SK-N-SH (cell line): Measurements from ENCODE around the gene TRIM44. TPM values are rescaled to one million over a fixed set of nuclear protein-coding genes. Genes with fewer than 3 reads are reported as not detected.

Experiments used
- CTCF ChIA-PET: fragments of 300-600, 350-600 bp; formaldehyde crosslinking; extraction: SDS; loops from one replicate; lab custom pipeline; 2021; lab: Yijun Ruan, JAX
- POLR2A ChIA-PET: fragments of 350-600 bp; sonication (Branson Sonifier 250); formaldehyde crosslinking; extraction: SDS; loops from one replicate; lab custom pipeline; 2020; ENCODE audit warnings: antibody characterized with exemption, inconsistent platforms; lab: Yijun Ruan, JAX
- DNase-seq: peaks from one replicate; pipeline ENCODE4 v3.0.0; 2012
- H2AFZ ChIP-seq: fragments of 200-600 bp; sonication (generic); 2 replicates; pipeline ENCODE4 v1.8.1; 2016; ENCODE audit warnings: antibody characterized with exemption, mild to moderate bottlenecking, low read depth
- H3F3A ChIP-seq: fragments of 200-600 bp; sonication (generic); replicated peaks from 2 replicates; pipeline ENCODE3; 2016; ENCODE audit warnings: antibody characterized with exemption, mild to moderate bottlenecking; ENCODE audit not compliant: insufficient read depth
- H3K27ac ChIP-seq, 2 experiments: fragments of 200-500 bp in 1 of 2; fragments of 200-600 bp in 1 of 2; sonication (Bioruptor generic) in 1 of 2; sonication (generic), shearing (Covaris generic) in 1 of 2; 2 replicates each; pipeline versions ENCODE4 v1.5.1 to v1.6.1; 2014 to 2016; ENCODE audit warnings: low read depth in 2 of 2, inconsistent platforms in 1 of 2, low read length in 1 of 2, mild to moderate bottlenecking in 1 of 2, mixed read lengths in 1 of 2
- H3K27me3 ChIP-seq: fragments of 200-600 bp; sonication (generic), shearing (Covaris generic); 2 replicates; pipeline ENCODE4 v1.6.1; 2016; ENCODE audit warnings: mixed run types; ENCODE audit not compliant: insufficient read depth
- H3K36me3 ChIP-seq, 2 experiments: fragments of 200-500 bp in 1 of 2; fragments of 200-600 bp in 1 of 2; sonication (Bioruptor generic) in 1 of 2; sonication (generic) in 1 of 2; replicated peaks in 1 of 2; 2 replicates each; pipeline versions ENCODE3 to v1.5.1; 2014 to 2016; ENCODE audit warnings: low read length in 1 of 2, mild to moderate bottlenecking in 1 of 2; ENCODE audit not compliant: insufficient read depth in 2 of 2, control insufficient read depth in 1 of 2
- H3K4me1 ChIP-seq, 2 experiments: fragments of 200-500 bp in 1 of 2; fragments of 200-600 bp in 1 of 2; sonication (Bioruptor generic) in 1 of 2; sonication (generic), shearing (Covaris generic) in 1 of 2; 2 replicates each; pipeline versions ENCODE4 v1.5.1 to v1.6.1; 2014 to 2016; ENCODE audit warnings: low read depth in 1 of 2, low read length in 1 of 2, mixed run types in 1 of 2; ENCODE audit not compliant: insufficient read depth in 2 of 2, control insufficient read depth in 1 of 2
- H3K4me2 ChIP-seq: fragments of 200-600 bp; sonication (generic), shearing (Covaris generic); 2 replicates; pipeline ENCODE4 v1.6.1; 2017; ENCODE audit warnings: mixed run types
- H3K4me3 ChIP-seq, 2 experiments: fragments of 200-500 bp in 1 of 2; fragments of 200-600 bp in 1 of 2; sonication (Bioruptor generic) in 1 of 2; sonication (generic), shearing (Covaris generic) in 1 of 2; 2 replicates each; pipeline versions ENCODE4 v1.5.1 to v1.8.1; 2014 to 2016; ENCODE audit warnings: low read depth in 2 of 2, inconsistent platforms in 1 of 2, low read length in 1 of 2, mild to moderate bottlenecking in 1 of 2, mixed read lengths in 1 of 2, moderate library complexity in 1 of 2
- H3K79me2 ChIP-seq: fragments of 200-600 bp; sonication (generic); 2 replicates; pipeline ENCODE4 v1.8.1; 2017; ENCODE audit warnings: mild to moderate bottlenecking; ENCODE audit not compliant: insufficient read depth
- H3K9ac ChIP-seq: fragments of 200-600 bp; sonication (generic); 2 replicates; pipeline ENCODE4 v1.6.1; 2017; ENCODE audit warnings: mixed run types
- H3K9me2 ChIP-seq: fragments of 200-600 bp; sonication (generic); 2 replicates; pipeline ENCODE4 v1.6.1; 2017; ENCODE audit warnings: mixed run types
- H3K9me3 ChIP-seq: fragments of 200-600 bp; sonication (generic); 2 replicates; pipeline ENCODE4 v1.6.1; 2017; ENCODE audit warnings: mixed run types, mild to moderate bottlenecking, moderate library complexity
- H4K20me1 ChIP-seq: fragments of 200-600 bp; sonication (generic); 2 replicates; pipeline ENCODE4 v1.6.1; 2017; ENCODE audit warnings: mild to moderate bottlenecking, mixed run types; ENCODE audit not compliant: insufficient read depth
- CHD2 ChIP-seq: fragments of 150-350 bp; IDR thresholded peaks from 2 replicates; pipeline ENCODE4 v1.6.1; 2018; ENCODE audit warnings: low read length; ENCODE audit not compliant: partially characterized antibody
- ELF1 ChIP-seq: IDR thresholded peaks from 2 replicates; pipeline ENCODE4 v1.4.0; 2012
- EP300 ChIP-seq, 2 experiments: IDR thresholded peaks; 2 replicates each; pipeline versions ENCODE4 v1.4.0 to v1.6.1; 2012; ENCODE audit warnings: borderline replicate concordance in 1 of 2, low read depth in 1 of 2, low read length in 1 of 2
- FOSL2 ChIP-seq: IDR thresholded peaks from 2 replicates; pipeline ENCODE4 v1.4.0; 2012; ENCODE audit warnings: low read depth, mild to moderate bottlenecking, moderate library complexity, borderline replicate concordance
- FOXM1 ChIP-seq: IDR thresholded peaks from 2 replicates; pipeline ENCODE4 v1.4.0; 2012; ENCODE audit warnings: low read depth, mild to moderate bottlenecking
- GABPA ChIP-seq: IDR thresholded peaks from 2 replicates; pipeline ENCODE4 v1.4.0; 2012; ENCODE audit warnings: low read depth, mild to moderate bottlenecking
- IRF3 ChIP-seq: fragments of 150-350 bp; IDR thresholded peaks from 2 replicates; pipeline ENCODE4 v1.6.1; 2016; ENCODE audit warnings: mild to moderate bottlenecking, low read depth, low read length
- JUND ChIP-seq: IDR thresholded peaks from 2 replicates; pipeline ENCODE4 v1.4.0; 2012
- MAX ChIP-seq: IDR thresholded peaks from 2 replicates; pipeline ENCODE4 v1.4.0; 2012; ENCODE audit warnings: low read depth
- MXI1 ChIP-seq: IDR thresholded peaks from 2 replicates; pipeline ENCODE4 v1.6.1; 2012; ENCODE audit warnings: mild to moderate bottlenecking, low read depth, low read length, improper control_type of control experiment
- NRF1 ChIP-seq: IDR thresholded peaks from 2 replicates; pipeline ENCODE4 v1.6.1; 2012; ENCODE audit warnings: low read depth, mild to moderate bottlenecking, low read length
- PBX3 ChIP-seq: IDR thresholded peaks from 2 replicates; pipeline ENCODE4; 2012
- POLR2AphosphoS5 ChIP-seq: IDR thresholded peaks from 2 replicates; pipeline ENCODE4 v1.6.1; 2012; ENCODE audit warnings: low read depth, low read length
- RCOR1 ChIP-seq: fragments of 150-350 bp; IDR thresholded peaks from 2 replicates; pipeline ENCODE4 v1.6.1; 2017; ENCODE audit warnings: antibody characterized with exemption, low read length
- RFX5 ChIP-seq: IDR thresholded peaks from 2 replicates; pipeline ENCODE4 v1.6.1; 2012; ENCODE audit warnings: mild to moderate bottlenecking, improper control_type of control experiment, low read length
- SIN3A ChIP-seq: IDR thresholded peaks from 2 replicates; pipeline ENCODE4 v1.6.1; 2012; ENCODE audit warnings: low read depth, mild to moderate bottlenecking, low read length, moderate library complexity, borderline replicate concordance
- SMC3 ChIP-seq: IDR thresholded peaks from 2 replicates; pipeline ENCODE4 v1.6.1; 2012; ENCODE audit warnings: low read depth, low read length, improper control_type of control experiment
- TAF1 ChIP-seq: IDR thresholded peaks from 2 replicates; pipeline ENCODE4 v1.6.1; 2012; ENCODE audit warnings: low read depth, mild to moderate bottlenecking, low read length, moderate library complexity, borderline replicate concordance
- USF1 ChIP-seq: IDR thresholded peaks from 2 replicates; pipeline ENCODE4 v1.4.0; 2012; ENCODE audit warnings: low read depth, borderline replicate concordance
- WGBS: methylation state at CpG from one replicate; pipeline ENCODE4 v1.1.6; 2017; ENCODE audit warnings: low lambda C conversion rate; 5-methylcytosine and 5-hydroxymethylcytosine counted together
- polyA plus RNA-seq, 3 experiments: library from polyadenylated mRNA; depleted of rRNA; stranded (reverse); fragments of >200 nt; gene quantifications; 2 replicates each; pipeline ENCODE4 v1.2.3, GENCODE V29; 2012
- TF ChIP-seq, protein P1 (sequence below): IDR thresholded peaks from 2 replicates; pipeline ENCODE4 v1.4.0; 2012; ENCODE audit warnings: low read depth, borderline replicate concordance
- TF ChIP-seq, protein P2 (sequence below): fragments of 200-600 bp; sonication (generic); IDR thresholded peaks from 2 replicates; pipeline ENCODE4 v1.6.1; 2017; ENCODE audit warnings: antibody characterized with exemption, mild to moderate bottlenecking, moderate library complexity
- TF ChIP-seq, protein P3 (sequence below): fragments of 150-350 bp; IDR thresholded peaks from 2 replicates; pipeline ENCODE4 v1.6.1; 2017; ENCODE audit warnings: antibody characterized with exemption, low read length, low read depth, borderline replicate concordance

Gene TRIM44
- polyA plus RNA-seq (2012; rRNA removed): 34.1 and 45.8 TPM in 2 replicates
- 36.7 and 41.3 TPM in 2 replicates for polyA plus RNA-seq (2012; cell fraction: cytosol; rRNA removed)
- polyA plus RNA-seq (2012; cell fraction: nucleus; rRNA removed): 47.3 and 58.5 TPM in 2 replicates

DNA sequence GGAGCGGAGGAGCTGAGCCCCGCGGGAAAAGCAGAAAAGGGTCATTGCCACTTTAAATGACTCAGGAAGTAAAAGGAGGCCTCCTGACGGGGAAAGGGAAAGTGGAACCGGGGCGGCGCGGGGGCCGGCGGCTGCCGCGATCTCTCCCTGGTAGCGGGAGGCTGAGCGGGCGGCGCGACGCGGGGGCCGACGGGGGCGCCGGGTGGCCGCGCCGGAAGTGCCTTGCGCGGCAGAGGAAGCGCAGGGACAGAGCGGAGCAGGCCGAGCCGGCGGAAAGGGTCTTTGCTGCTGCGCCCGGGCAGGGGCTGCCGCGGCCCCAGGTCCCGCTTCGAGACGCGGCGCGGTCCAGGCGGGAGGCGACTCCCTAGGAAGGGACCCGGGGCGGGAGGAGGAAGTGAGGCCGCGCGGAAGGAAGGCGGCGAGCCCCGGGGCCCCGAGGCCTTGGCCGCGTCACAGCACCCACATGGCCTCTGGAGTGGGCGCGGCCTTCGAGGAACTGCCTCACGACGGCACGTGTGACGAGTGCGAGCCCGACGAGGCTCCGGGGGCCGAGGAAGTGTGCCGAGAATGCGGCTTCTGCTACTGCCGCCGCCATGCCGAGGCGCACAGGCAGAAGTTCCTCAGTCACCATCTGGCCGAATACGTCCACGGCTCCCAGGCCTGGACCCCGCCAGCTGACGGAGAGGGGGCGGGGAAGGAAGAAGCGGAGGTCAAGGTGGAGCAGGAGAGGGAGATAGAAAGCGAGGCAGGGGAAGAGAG is at the start of gene TRIM44:
TRIM44 (plus strand) TSS at position 127 of the 759 bp plus-strand sequence; CDS start at position 464, 337 bp downstream.
- Histone ChIP-seq H3K36me3 (peaks cover 3 to 30% of the 10 kb centered on the region in 2 experiments), H3K27ac (peak within 1 kb of the TSS; percentile 78 to 79), H3K9ac (peak within 1 kb of the TSS; percentile 86), H4K20me1 (no peaks in the 10 kb centered on the region), H3F3A (peaks cover 12% of the 10 kb centered on the region), H3K79me2 (peaks cover 49% of the 10 kb centered on the region), H3K4me3 (peak within 1 kb of the TSS; percentile 68 to 69), H3K4me1 (peaks cover 5 to 14% of the 10 kb centered on the region in 2 experiments; a peak in 2 of 4 replicates), H3K4me2 (peak within 1 kb of the TSS; percentile 94), H3K9me3 (peaks cover 12% of the 10 kb centered on the region; the same call in 1 of the 2 replicates), H3K9me2 (no peaks in the 10 kb centered on the region), H3K27me3 (no peaks in the 10 kb centered on the region), H2AFZ (peak within 1 kb of the TSS; percentile 100)
- CTCF ChIA-PET: interaction anchor here (0.6 to 1.0 kb wide), 2 partner anchors 24 to 99 kb away, joined by 3 read pairs; no protein-coding TSS in a partner anchor
- WGBS: 15% methylated on average over 20 of the region's 82 CpGs
- TF ChIP-seq SMC3 (no peak), ELF1 (0 out of 2 replicates have a peak, but pooled peaks have one; percentile 49), PBX3 (0 out of 2 replicates have a peak, but pooled peaks have one; percentile 10), GABPA (peak; percentile 88), MXI1 (peak; percentile 49; the same call in 1 of the 2 replicates), IRF3 (no peak), CHD2 (peak; percentile 56), MAX (peak; percentile 99), USF1 (peak; percentile 60; the same call in 1 of the 2 replicates), JUND (no peak), FOXM1 (no peak), RCOR1 (no peak), NRF1 (0 out of 2 replicates have a peak, but pooled peaks have one; percentile 23), SIN3A (0 out of 2 replicates have a peak, but pooled peaks have one; percentile 43), TAF1 (peak; percentile 31; the same call in 1 of the 2 replicates), RFX5 (no peak), EP300 (IDR thresholded peaks at IDR 0.05; ENCODE audit: borderline replicate concordance in 1 of 2, low read depth in 1 of 2, low read length in 1 of 2) (no peak), FOSL2 (0 out of 2 replicates have a peak, but pooled peaks have one; percentile 6), POLR2AphosphoS5 (peak; percentile 43; the same call in 1 of the 2 replicates)
- TF ChIP-seq, protein P1, sequence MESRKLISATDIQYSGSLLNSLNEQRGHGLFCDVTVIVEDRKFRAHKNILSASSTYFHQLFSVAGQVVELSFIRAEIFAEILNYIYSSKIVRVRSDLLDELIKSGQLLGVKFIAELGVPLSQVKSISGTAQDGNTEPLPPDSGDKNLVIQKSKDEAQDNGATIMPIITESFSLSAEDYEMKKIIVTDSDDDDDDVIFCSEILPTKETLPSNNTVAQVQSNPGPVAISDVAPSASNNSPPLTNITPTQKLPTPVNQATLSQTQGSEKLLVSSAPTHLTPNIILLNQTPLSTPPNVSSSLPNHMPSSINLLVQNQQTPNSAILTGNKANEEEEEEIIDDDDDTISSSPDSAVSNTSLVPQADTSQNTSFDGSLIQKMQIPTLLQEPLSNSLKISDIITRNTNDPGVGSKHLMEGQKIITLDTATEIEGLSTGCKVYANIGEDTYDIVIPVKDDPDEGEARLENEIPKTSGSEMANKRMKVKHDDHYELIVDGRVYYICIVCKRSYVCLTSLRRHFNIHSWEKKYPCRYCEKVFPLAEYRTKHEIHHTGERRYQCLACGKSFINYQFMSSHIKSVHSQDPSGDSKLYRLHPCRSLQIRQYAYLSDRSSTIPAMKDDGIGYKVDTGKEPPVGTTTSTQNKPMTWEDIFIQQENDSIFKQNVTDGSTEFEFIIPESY: 0 out of 2 replicates have a peak, but pooled peaks have one; percentile 45
- TF ChIP-seq, protein P2, sequence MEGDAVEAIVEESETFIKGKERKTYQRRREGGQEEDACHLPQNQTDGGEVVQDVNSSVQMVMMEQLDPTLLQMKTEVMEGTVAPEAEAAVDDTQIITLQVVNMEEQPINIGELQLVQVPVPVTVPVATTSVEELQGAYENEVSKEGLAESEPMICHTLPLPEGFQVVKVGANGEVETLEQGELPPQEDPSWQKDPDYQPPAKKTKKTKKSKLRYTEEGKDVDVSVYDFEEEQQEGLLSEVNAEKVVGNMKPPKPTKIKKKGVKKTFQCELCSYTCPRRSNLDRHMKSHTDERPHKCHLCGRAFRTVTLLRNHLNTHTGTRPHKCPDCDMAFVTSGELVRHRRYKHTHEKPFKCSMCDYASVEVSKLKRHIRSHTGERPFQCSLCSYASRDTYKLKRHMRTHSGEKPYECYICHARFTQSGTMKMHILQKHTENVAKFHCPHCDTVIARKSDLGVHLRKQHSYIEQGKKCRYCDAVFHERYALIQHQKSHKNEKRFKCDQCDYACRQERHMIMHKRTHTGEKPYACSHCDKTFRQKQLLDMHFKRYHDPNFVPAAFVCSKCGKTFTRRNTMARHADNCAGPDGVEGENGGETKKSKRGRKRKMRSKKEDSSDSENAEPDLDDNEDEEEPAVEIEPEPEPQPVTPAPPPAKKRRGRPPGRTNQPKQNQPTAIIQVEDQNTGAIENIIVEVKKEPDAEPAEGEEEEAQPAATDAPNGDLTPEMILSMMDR: no peak
- TF ChIP-seq, protein P3, sequence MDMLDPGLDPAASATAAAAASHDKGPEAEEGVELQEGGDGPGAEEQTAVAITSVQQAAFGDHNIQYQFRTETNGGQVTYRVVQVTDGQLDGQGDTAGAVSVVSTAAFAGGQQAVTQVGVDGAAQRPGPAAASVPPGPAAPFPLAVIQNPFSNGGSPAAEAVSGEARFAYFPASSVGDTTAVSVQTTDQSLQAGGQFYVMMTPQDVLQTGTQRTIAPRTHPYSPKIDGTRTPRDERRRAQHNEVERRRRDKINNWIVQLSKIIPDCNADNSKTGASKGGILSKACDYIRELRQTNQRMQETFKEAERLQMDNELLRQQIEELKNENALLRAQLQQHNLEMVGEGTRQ: 0 out of 2 replicates have a peak, but pooled peaks have one; percentile 19
- DNase-seq: peak; percentile 90
- POLR2A ChIA-PET: no interaction called here
